GM19455 (cell line): ENCODE measurements around the gene NCBP3.

ENCODE experiments used
- ATAC-seq: cut with Tn5 transposase; IDR thresholded peaks from one replicate; pipeline ENCODE4 v1.9.1; 2021; ENCODE audit not compliant: unreplicated experiment

The NCBP3 gene

DNA sequence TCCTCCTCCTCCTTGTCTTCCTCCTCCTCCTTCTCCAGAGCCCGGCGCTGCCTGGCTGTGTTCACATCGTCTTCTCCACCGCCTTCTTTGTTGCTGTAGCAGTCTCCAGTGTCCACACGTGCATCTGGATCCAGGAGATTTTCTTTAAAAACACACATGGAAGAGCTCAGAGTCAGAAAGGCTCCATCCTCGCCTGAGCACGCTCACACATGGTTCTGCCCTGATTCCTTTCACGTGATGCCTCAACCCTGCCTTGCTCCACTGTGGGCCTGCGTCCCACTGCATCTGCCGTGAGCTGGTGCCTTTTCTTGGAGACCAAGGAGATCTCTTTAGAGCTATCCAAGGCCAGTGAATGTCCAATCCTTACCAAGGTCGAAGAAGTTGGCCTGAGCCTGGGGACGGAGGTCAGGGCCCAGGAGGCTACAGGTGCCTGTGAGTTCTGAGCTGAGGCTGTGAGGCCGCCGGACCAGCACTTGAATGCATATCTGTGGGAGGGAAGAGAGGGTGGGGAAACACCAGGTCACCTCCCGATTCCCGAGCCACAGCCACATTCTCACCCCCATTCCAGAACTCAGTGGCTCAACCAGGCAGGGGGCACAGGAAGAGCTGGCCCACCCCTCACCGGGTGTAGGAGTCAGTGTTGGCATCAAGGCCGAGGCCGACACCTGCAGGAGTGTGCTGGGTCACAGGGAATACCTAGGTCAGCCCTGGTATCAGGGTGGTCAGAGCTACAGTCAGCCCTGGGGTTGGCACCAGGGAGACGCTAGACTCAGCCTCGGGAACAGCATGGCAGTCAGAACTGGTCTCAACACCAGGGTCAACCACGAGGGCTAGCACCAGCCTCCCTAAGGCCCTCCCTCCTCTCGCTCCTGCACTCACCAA lies 84.8 kb downstream of the NCBP3 start:
- no peak for ATAC-seq

DNA sequence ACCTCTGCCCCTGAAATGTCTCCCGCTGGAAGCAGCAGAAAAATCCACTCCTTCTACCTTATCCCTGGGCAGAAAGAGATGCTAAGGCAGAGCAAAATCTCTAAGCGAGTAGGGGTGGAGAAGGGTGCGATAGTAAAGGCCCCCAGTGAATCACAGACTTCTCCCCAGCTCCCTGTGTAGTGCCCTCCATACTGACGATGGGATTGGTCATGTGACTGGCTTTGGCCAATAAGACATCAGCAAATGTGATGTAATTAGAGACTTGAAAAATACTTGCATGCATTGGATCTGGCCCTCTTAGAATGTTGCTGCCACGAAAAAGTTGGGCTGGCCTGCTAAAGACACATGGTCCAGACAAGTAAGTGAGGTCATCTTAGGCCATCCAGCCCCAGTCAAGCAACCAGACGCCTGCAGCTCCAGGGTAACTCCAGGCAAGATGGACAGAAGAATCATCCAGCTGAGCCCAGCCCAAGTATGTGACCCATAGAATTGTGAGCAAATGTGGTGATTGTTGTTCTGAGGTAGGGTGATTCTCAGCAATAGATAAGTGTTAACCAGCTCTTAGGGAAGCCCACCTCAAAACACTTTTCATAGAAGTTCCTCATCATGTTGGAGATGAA lies 86.3 kb downstream of the NCBP3 start:
- ATAC-seq = no peak

DNA sequence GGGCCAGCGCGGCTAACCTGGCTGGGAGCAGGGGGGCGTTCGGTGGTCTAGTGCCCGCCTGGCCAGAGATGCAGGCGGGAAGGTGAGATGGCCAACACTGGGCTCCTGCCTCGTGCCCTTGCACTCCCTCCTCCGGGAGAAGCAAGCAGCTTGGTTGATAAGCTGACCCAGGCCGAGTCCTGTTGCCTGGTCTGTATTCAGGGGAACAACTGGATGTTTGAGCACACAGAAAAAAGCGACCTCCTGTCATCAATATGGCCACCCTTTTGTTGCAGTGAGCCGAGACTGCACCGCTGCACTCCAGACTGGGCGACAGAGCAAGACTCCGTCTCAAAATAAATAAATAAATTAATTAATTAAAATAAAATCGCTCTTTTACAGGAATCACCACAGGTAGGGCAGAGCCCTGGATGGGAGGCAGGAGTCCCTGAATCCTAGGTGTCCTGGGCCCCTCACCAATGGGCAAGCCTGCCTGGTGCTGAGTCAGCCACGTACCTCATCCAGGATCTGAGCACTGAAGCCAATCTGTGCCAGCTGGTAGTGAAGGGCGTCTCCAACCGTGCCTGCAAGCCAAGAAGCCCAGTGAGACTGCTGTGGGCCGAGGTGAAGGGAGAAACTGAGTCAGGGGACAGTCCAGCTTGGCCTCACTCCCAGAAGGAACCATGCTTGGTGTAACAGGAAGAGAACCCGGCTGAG lies 90.6 kb downstream of the NCBP3 start:
- no peak for ATAC-seq

DNA sequence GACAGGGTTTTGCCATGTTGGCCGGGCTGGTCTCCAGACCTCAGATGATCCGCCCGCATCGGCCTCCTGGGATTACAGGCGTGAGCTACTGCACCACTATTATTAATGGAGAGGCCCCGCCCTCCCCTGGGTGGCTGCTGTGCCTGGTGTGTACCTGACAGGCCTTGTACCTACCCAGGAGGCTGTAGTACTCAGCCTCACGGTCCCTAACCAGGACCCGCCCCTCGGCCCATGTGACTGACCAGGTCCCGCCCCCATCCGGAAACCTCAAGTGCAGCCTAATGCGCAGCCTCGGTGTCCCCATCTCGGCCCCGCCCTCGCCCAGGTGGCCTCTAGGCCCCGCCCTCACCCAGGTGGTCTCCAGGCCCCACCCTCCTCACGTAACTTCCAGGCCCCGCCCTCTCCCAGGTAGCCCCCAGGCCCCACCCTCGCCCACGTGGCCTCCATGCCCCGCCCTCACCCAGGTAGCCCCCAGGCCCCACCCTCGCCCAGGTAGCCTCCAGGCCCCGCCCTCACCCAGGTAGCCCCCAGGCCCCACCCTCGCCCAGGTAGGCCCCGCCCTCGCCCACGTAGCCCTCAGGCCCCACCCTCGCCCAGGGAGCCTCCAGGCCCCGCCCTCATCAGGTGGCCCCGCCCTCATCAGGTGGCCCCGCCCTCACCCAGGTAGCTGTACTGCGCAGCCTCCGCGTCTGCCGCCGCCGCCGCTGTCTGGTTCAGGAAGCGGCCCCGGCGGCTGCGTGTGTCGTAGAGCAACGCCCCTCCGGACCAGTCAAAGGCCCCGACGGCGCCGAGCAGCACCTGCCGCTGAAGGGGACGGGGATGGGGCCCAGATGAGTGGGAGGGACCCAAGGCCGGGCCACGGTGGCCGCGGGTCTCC lies 91.3 kb downstream of the NCBP3 start:
- no peak for ATAC-seq

DNA sequence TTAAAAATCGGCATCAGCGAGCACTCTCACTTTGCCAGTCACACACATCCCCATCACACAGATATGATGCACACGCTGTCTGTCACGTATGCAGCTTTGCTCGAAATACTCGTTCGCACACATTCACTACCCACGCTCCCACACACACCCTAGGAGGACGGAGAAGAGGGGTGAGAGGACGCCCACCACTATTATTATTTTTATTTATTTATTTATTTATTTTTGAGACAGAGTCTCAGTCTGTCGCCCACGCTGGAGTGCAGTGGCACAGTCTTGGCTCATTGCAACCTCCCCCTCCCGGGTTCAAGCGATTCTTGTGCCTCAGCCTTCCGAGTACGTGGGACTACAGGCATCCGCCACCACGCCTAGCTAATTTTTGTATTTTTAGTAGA lies 92.0 kb downstream of the NCBP3 start:
- no peak for ATAC-seq

DNA sequence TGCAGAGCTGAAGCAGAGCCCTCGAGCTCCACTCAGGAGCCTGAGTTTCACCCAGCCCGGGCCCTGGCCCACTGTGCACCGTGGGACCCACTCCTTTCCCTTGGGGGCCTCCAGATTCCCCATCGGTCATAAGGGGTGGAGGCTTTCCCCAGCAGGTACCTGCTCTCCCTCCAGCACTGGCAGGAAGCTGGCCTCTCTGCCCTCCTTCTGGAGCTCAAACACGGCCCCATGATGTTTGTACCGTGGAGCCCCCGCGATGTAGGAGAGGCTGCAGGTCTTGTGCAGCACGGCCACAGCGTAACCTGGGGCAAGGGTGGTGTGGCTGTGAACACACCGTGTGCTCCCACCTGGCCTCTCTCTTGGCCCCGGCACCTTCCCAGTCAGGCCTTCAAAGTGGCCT lies 92.4 kb downstream of the NCBP3 start:
- no peak for ATAC-seq
